Hepatic stellate cell (primary cell): Measurements from ENCODE around the gene UQCR11.
"Not testable (repeated sequence)": the region's sequence is repeated elsewhere in the genome, so short reads cannot be mapped to it uniquely, and the experiment has no call there.

Experiments
- DNase-seq: peaks from one replicate; pipeline ENCODE4 v3.0.0; 2011; ENCODE audit warnings: low spot score

Gene UQCR11

GRCh38 chr19:1605236-1606137, at the start of gene UQCR11:
TSS of gene UQCR11 (minus strand) at chr19:1605462. CDS start at chr19:1605409, 53 bp downstream.
- peak; percentile 99 for DNase-seq

DNA sequence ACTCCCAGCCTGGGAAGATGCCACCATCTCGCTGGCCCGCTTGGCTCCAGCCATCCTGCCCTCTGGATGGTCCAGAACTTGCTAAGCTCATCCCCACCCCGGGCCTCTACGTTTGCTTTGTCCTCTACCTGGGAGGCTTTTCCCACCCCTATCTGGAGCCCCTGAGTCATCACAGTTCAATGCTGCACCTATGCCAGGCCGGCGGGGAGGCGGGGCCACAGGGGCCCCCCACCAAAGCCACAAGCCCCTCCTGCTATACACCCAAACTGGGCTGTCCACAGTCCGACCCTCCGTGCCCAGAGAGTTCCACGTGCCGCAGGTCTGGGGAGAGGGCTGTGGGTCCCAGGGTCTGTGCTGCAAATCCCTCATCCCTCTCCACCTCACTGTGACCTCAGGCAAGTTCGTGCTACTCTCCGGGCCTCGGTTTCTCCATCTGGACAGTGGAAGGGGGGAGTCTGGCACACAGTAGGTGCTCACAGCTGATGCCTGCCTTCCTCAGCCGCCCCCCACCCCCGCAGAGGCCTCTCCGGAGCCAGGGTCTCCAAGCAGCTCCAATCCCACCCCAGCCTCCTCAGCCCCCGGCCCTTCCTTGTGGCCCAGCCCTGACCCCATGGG, 49.0 kb upstream of the UQCR11 start:
- DNase-seq, result no peak

- DNase-seq, result no peak
Observed at GRCh38 chr19:1653300-1653628, 48.0 kb upstream of the UQCR11 start.

DNA sequence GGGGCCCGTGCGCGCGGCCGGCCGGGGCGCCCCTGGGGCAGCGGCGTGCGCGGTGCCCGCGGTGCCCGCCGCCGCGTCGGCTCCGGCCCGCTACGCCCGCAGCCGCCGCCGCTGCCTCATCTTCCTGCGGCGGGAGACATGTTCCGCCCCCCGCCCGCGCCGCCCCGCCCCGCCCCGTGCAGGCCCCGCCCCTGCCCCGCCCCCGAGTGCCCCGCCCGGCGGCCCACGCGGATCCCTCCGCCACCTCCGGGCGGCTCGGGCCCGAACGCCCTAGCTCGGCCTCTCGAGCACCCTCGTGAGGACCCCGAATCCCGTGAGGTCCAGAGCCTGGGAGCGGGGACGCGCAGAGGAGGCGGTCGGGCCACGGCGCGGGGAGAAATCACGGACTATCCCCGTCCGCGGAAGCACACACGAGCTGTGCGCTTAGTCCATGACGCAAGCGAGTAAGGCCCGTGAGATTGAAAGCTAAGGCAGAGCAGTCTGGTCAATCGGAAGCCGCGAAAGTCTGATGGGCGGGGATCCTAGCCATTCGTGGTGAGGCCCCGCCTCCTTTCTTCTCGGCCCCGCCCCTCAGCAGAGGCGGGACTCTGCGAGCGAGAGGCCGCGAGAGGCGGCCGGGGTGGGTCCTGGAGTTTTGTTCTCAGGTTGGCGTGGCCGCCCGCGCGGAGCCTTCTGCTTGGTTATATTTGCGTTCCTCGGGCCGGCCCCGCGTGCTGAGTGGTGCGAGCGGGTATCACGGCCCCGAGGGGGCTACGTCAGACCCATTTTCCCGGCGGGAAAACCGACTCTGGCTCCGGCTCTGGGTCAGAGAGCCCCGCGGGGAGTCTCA, 47.4 kb upstream of the UQCR11 start, which contains the start of gene TCF3:
Gene TCF3, minus strand, starts transcription at position 145 of the 829 bp plus-strand sequence. CDS start 2,367 bp downstream, outside the sequence.
- DNase-seq, result peak; percentile 100

- DNase-seq, result peak; percentile 59
Observed at GRCh38 chr19:1651568-1652291, 46.5 kb upstream of the UQCR11 start.

DNA sequence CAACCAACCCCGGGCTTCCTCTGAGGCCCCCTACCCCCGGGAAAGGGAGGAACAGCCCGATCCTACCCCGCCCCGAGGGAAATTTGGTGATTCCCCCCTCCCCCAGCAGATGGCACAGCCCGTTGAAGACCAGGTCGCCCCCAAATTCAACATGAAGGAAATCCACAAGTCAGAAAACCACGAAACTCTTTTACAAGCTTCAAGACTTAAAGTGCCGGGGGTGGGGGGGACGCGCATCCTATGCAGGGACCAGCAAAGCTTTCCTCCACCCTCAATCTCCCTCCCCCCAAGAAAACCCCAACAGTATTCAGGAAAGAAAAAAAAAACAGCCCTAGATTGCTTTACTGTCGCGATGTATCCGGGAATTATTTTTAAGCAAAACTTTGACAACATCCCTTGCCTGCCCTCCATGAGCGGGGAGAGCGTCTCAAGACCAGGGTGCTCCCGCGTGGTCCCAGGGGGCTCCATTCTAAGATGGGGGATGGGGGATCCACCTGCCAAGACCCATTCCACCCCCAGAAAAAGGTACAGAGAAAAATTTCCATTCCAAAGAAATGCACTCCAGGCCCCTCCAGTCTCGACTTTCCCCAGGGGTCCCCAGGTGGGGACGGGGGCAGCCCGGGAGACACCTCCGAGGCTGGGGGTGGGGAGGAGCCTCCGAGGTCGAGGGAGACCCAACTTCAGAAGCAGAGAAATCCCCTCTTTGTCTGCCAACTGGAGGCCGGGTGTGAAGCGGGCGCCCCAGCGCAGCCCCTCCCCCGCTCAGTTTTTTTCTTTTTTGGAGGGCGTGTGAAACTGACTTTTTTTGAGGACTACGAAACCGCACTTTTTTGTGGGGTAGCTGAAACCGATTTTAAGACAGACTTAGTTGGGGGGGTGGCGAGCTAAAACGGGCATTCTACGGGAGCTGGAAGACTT, 45.6 kb upstream of the UQCR11 start:
- peak; percentile 47 for DNase-seq

DNA sequence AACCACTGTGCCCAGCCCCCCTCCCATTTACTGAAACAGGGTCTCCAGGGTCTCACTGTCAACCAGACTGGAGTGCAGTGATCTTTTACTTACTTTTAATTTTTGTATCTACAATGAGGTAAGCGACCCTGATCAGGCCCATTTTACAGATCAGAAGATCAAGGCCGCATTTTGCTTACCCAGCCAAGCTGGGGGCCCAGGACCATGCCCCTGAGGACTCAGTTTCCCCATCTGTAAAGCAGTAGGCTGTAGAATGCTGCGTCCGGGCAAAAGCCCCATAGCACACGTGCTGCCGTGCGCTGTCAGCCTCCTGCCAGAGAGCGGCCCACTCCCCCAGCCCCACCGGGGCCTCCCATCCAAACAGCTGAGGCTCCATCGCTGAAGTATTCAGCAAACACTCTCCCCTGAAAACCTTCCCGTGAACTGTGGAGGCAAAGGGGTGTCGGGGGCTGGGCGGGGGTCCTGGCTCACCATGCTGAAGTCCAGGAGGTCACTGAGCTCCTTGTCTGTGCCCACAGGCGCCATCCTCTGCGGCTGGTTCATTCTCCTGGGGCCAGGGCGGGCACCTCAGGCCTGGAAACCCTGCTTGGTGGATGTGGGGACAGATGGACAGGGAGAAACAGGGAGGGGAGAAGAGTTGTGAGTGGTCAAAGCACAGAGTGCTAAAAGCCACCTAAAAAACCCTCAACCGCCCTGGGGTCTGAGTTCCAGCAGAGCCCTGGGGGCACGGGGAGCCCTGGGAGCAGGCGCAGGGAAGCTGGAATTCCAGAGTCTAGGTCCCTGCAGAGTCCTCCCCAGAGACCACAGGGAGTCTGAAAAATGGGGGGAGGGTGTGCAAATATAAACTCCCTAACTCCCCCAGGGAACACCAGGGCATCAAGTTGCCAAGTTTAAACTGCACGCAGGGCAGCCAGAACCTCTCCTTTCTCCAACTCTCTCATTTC, 44.7 kb upstream of the UQCR11 start:
- peak; percentile 47 for DNase-seq

- no peak for DNase-seq
Observed at GRCh38 chr19:1648920-1649541, 43.8 kb upstream of the UQCR11 start.

GRCh38 chr19:1648459-1648849, 43.2 kb upstream of the UQCR11 start:
- no peak for DNase-seq

- no peak for DNase-seq
Observed at GRCh38 chr19:1647501-1648458, 42.5 kb upstream of the UQCR11 start.

GRCh38 chr19:1646659-1647453, 41.6 kb upstream of the UQCR11 start:
- DNase-seq, result no peak

- no peak for DNase-seq
Observed at GRCh38 chr19:1646149-1646548, 40.9 kb upstream of the UQCR11 start.

DNA sequence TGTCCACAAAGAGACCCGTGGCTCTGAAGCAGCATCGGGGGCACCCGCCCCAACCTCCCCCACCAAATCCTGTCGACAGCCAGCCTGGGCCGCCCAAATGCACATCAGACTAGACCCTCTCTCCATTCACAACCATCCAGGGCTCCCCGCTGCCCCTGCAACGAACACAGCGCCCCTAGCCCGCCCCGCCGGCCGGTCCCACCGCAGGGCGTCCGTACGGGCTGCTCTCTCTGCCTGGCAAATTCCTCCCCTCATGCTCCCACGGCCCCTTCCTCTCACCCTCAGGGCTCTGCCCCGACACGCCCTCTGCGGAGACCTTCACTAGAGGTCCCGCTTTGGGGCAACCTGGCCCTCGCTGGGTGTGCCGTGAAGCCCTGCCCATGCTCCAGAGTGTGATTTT, 40.0 kb upstream of the UQCR11 start:
- no peak for DNase-seq

GRCh38 chr19:1644070-1644469, 38.8 kb upstream of the UQCR11 start:
- DNase-seq, result no peak

GRCh38 chr19:1640893-1641448, 35.7 kb upstream of the UQCR11 start:
- not testable (repeated sequence) for DNase-seq

- DNase-seq, result no peak
Observed at GRCh38 chr19:1636325-1637236, 31.3 kb upstream of the UQCR11 start.
